HG02852 (cell line): ENCODE measurements around the gene PRR20G.

ENCODE experiments used
- ATAC-seq: cut with Tn5 transposase; IDR thresholded peaks from one replicate; pipeline ENCODE4 v1.9.1; 2021; ENCODE audit warnings: mild to moderate bottlenecking, moderate library complexity; ENCODE audit not compliant: unreplicated experiment

Gene PRR20G

GRCh38 chr3:127237835-127238234 is 50.0 kb downstream of the PRR20G start:
- no peak for ATAC-seq

GRCh38 chr3:127235706-127236105 is 52.1 kb downstream of the PRR20G start:
- ATAC-seq: no peak

- no peak for ATAC-seq
Observed at GRCh38 chr3:127234778-127235177, 53.1 kb downstream of the PRR20G start.
